Measurements from ENCODE around the gene SLC25A30. TPM values are rescaled to one million over a fixed set of nuclear protein-coding genes. Genes with fewer than 3 reads are reported as not detected.

The SLC25A30 gene
- total and polyA plus RNA-seq, 9 of the 15 experiments (the other 6 are each of a cell fraction or from before 2014, with no cell fraction given) = 1.1 to 11.1 (median 5.6) TPM

DNA sequence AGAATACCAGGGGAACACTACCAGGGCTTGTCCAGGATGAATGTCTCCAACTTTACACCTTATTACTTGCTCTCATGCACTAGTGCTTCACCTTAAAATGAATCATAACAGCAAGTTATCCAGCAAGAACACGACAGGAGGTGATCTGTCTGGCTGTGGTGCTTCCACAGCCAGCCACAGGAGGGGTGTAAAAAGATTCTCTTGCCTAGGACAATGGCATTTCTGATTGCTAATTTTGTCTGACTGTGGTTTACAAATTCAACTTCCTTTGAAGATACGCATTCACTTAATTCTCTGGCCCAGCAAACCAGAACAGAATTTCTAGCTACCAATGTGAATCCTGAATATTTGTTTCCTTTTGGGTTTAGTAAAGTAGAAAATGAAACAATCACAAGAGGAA is 23.5 kb upstream of the SLC25A30 start:
- ChIA-PET POLR2A (no interaction called here), CTCF (ENCODE audit: low intra/inter-chr PET ratio) (no interaction called here)
- WGBS (ENCODE audit: insufficient coverage, low coverage, missing lambda C conversion rate) = 32% methylated on average over 2 of the region's 2 CpGs
- H4K20me1 ChIP-seq (replicated peaks; ENCODE audit: control insufficient read depth, insufficient read depth, low read length) = no peaks in the 10 kb centered on the region
- no peak overlapping the region for H3K4me2 ChIP-seq (ENCODE audit: insufficient read depth, low read length)
- no peak overlapping the region for H2AFZ ChIP-seq (ENCODE audit: low read depth, low read length)
- intact Hi-C loops (cut with micrococcal nuclease) = no loop called here
- H3K36me3 ChIP-seq (ENCODE audit: control insufficient read depth, insufficient read depth, low read length) = no peaks in the 10 kb centered on the region
- no peak overlapping the region for H3K27ac ChIP-seq (ENCODE audit: extremely low read depth, low read depth, low read length)
- H3K27me3 ChIP-seq (ENCODE audit: control insufficient read depth in 2 of 2, insufficient read depth in 2 of 2, low read length in 2 of 2) = peaks cover 0 to 6% of the 10 kb centered on the region in 2 experiments; a peak in 2 of 5 replicates
- no peaks in the 10 kb centered on the region for H3K9me1 ChIP-seq (ENCODE audit: control insufficient read depth, insufficient read depth, low read length)
- no peaks in the 10 kb centered on the region for H3K9me3 ChIP-seq (replicated peaks; ENCODE audit: control insufficient read depth, insufficient read depth, low read depth, low read length)
- H3K4me1 ChIP-seq (replicated peaks in 1 of 2; ENCODE audit: control insufficient read depth in 2 of 2, insufficient read depth in 2 of 2, low read length in 2 of 2) = peaks cover 0 to 3% of the 10 kb centered on the region in 2 experiments; a peak in 2 of 5 replicates
- no TSS peak for BruUV-seq (replicated peaks)
- no peak overlapping the region for H3K4me3 ChIP-seq
- no peak for TF ChIP-seq ZNF707 (CRISPR knock-in tag; conservative IDR thresholded peaks at IDR 0.05)
- TF ChIP-seq ERF (CRISPR knock-in tag; IDR thresholded peaks at IDR 0.05) = no peak
- TF ChIP-seq, protein P1, sequence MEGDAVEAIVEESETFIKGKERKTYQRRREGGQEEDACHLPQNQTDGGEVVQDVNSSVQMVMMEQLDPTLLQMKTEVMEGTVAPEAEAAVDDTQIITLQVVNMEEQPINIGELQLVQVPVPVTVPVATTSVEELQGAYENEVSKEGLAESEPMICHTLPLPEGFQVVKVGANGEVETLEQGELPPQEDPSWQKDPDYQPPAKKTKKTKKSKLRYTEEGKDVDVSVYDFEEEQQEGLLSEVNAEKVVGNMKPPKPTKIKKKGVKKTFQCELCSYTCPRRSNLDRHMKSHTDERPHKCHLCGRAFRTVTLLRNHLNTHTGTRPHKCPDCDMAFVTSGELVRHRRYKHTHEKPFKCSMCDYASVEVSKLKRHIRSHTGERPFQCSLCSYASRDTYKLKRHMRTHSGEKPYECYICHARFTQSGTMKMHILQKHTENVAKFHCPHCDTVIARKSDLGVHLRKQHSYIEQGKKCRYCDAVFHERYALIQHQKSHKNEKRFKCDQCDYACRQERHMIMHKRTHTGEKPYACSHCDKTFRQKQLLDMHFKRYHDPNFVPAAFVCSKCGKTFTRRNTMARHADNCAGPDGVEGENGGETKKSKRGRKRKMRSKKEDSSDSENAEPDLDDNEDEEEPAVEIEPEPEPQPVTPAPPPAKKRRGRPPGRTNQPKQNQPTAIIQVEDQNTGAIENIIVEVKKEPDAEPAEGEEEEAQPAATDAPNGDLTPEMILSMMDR (IDR thresholded peaks at IDR 0.05 in 2 of 3, conservative IDR thresholded peaks at IDR 0.05 in 1 of 3; ENCODE audit: insufficient read depth in 2 of 3, low read depth in 1 of 3, low read length in 3 of 3) = peak in 1 of 3 experiments; percentile 10; a peak in 1 of 6 replicates
- TF ChIP-seq, protein P2, sequence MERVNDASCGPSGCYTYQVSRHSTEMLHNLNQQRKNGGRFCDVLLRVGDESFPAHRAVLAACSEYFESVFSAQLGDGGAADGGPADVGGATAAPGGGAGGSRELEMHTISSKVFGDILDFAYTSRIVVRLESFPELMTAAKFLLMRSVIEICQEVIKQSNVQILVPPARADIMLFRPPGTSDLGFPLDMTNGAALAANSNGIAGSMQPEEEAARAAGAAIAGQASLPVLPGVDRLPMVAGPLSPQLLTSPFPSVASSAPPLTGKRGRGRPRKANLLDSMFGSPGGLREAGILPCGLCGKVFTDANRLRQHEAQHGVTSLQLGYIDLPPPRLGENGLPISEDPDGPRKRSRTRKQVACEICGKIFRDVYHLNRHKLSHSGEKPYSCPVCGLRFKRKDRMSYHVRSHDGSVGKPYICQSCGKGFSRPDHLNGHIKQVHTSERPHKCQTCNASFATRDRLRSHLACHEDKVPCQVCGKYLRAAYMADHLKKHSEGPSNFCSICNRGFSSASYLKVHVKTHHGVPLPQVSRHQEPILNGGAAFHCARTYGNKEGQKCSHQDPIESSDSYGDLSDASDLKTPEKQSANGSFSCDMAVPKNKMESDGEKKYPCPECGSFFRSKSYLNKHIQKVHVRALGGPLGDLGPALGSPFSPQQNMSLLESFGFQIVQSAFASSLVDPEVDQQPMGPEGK (CRISPR knock-in tag; IDR thresholded peaks at IDR 0.05; ENCODE audit: borderline replicate concordance) = no peak
- TF ChIP-seq, protein P3, sequence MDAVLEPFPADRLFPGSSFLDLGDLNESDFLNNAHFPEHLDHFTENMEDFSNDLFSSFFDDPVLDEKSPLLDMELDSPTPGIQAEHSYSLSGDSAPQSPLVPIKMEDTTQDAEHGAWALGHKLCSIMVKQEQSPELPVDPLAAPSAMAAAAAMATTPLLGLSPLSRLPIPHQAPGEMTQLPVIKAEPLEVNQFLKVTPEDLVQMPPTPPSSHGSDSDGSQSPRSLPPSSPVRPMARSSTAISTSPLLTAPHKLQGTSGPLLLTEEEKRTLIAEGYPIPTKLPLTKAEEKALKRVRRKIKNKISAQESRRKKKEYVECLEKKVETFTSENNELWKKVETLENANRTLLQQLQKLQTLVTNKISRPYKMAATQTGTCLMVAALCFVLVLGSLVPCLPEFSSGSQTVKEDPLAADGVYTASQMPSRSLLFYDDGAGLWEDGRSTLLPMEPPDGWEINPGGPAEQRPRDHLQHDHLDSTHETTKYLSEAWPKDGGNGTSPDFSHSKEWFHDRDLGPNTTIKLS (IDR thresholded peaks at IDR 0.05; ENCODE audit: borderline replicate concordance, low read depth) = no peak
- no peak overlapping the region for H3K9ac ChIP-seq (ENCODE audit: insufficient read depth in 1 of 2, low read depth in 2 of 2, low read length in 2 of 2)
- in situ Hi-C loops (cut with MboI) = no loop called here
- FAIRE-seq = no peak
- DNase-seq (ENCODE audit: extremely low read depth in 1 of 4, low spot score in 3 of 4) = no peak
- no peak for ATAC-seq
- H3K79me2 ChIP-seq (ENCODE audit: control insufficient read depth, insufficient read depth, low read length) = no peaks in the 10 kb centered on the region

All from K562 (cell line).